ENCODE measurements around the gene FGFRL1. TPM values are rescaled to one million over a fixed set of nuclear protein-coding genes. Genes with fewer than 3 reads are reported as not detected.

Gene FGFRL1
- total and polyA plus RNA-seq, 2 experiments from 2014 or later = 10.8 to 58.7 TPM

DNA sequence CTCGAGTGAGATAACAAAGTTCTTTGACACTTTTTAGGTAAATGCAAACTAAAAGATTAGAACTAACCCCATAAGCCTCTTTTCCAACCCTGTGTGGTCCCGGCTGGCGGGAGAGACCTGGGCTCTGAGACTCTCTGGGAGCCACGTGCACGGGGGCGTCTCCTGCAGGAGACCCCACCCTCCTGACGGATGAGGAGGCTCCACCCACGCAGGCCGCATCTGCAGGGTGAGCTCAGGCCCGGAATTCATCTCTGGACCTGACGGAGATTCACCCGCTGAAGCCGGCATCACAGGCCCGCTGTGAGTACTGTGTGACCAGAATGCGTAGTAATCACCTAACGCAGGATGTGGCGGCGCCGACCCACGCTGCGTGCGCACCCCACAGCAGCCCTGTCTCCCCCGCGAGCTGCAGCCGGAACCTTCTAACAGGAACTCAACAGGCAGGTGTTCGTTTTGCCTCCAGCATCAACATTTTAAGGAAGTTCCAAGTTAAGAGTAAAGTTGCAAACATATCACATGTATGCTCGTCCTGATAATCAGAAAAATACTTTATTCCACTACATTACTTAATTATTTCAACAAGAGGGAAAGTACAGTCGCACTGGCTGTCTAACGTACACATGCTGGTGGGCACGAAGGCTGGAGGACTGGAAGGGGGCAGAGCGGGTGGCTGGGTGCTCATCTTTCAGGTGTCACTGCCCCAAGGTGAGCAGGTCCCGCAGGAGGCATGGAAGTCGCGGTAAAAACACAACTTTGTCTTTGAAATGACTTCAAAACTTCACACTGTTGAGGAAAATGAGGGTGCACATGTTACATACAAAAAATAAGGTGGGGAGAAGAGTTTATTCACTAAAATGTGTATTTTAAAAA lies 44.5 kb downstream of the FGFRL1 start:
- WGBS, 2 experiments (ENCODE audit: low coverage in 1 of 2, low lambda C conversion rate in 2 of 2, missing lambda C conversion rate in 2 of 2) = 73 to 74% methylated on average over 33 to 34 of the region's 34 CpGs
- Histone ChIP-seq H3K79me2 (ENCODE audit: insufficient read depth) (no peaks in the 10 kb centered on the region), H3K9me2 (ENCODE audit: insufficient read depth) (no peaks in the 10 kb centered on the region), H3K4me1 (ENCODE audit: insufficient read depth) (peaks cover 14% of the 10 kb centered on the region), H3K27me3 (replicated peaks; ENCODE audit: insufficient read depth) (no peaks in the 10 kb centered on the region; the same call in 1 of the 2 replicates), H3K36me3 (ENCODE audit: low read depth) (no peaks in the 10 kb centered on the region), H4K20me1 (ENCODE audit: insufficient read depth) (no peaks in the 10 kb centered on the region), H3F3A (ENCODE audit: insufficient read depth) (peaks cover 6% of the 10 kb centered on the region; the same call in 1 of the 2 replicates), H3K9ac (no peak overlapping the region), H3K4me2 (ENCODE audit: unreplicated experiment) (no peak overlapping the region), H3K27ac (no peak overlapping the region), H3K4me3 (no peak overlapping the region), H2AFZ (no peak overlapping the region), H3K9me3 (ENCODE audit: low read depth) (no peaks in the 10 kb centered on the region)
- TF ChIP-seq EZH2phosphoT487 (IDR thresholded peaks at IDR 0.05; ENCODE audit: insufficient read depth, low read depth) (no peak), EZH2 (IDR thresholded peaks at IDR 0.05; ENCODE audit: insufficient read depth, poor library complexity, severe bottlenecking) (no peak)
- in situ Hi-C loops (cut with MboI) = no loop called here
- no peak for DNase-seq

DNA sequence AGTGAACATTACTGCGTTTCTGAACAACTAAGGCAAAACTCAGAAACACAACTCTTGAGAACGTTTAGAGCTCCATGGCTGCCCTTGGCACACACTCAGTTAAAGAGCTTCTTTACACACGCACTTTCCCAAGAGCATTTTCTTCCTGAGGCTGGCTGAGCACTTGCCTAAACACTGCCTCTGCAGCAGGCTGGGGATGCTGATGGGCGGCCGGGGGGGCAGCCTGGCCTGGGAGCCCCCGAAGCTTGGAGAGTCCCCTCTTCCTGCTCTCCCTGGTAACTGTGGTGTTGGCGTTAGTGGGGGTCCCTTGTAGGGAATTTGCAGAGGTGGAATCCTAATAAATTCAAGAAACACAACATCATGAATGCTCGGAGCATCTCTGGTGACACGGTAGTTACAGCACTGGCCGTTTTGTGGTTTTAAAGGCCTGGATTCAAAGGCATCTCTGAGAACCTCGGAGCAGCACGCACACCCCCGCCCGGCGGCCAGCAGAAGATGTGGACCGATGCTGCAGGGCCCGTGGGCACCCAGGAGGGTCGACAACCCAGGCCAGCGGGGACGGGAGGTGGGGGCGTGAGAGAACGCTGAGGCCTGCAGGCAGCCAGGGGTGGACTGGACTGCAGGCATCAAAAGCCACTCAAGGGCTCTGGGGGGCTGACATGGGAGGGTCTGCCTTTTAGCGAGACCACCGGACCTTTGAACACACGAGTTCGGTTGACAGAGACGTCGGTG lies 45.4 kb downstream of the FGFRL1 start:
- Histone ChIP-seq H3F3A (ENCODE audit: insufficient read depth) (peaks cover 6% of the 10 kb centered on the region; the same call in 1 of the 2 replicates), H2AFZ (no peak overlapping the region), H3K9me2 (ENCODE audit: insufficient read depth) (no peaks in the 10 kb centered on the region), H3K27me3 (replicated peaks; ENCODE audit: insufficient read depth) (peaks cover 4% of the 10 kb centered on the region), H4K20me1 (ENCODE audit: insufficient read depth) (no peaks in the 10 kb centered on the region), H3K36me3 (ENCODE audit: low read depth) (no peaks in the 10 kb centered on the region), H3K4me1 (ENCODE audit: insufficient read depth) (peaks cover 12% of the 10 kb centered on the region), H3K27ac (no peak overlapping the region), H3K9me3 (ENCODE audit: low read depth) (no peaks in the 10 kb centered on the region), H3K79me2 (ENCODE audit: insufficient read depth) (no peaks in the 10 kb centered on the region), H3K4me2 (ENCODE audit: unreplicated experiment) (no peak overlapping the region), H3K9ac (no peak overlapping the region), H3K4me3 (no peak overlapping the region)
- no peak for DNase-seq
- TF ChIP-seq EZH2 (IDR thresholded peaks at IDR 0.05; ENCODE audit: insufficient read depth, poor library complexity, severe bottlenecking) (no peak), EZH2phosphoT487 (IDR thresholded peaks at IDR 0.05; ENCODE audit: insufficient read depth, low read depth) (no peak)
- in situ Hi-C loops (cut with MboI) = no loop called here
- 83 to 90% methylated on average over 23 to 28 of the region's 28 CpGs for WGBS, 2 experiments (ENCODE audit: low coverage in 1 of 2, low lambda C conversion rate in 2 of 2, missing lambda C conversion rate in 2 of 2)

DNA sequence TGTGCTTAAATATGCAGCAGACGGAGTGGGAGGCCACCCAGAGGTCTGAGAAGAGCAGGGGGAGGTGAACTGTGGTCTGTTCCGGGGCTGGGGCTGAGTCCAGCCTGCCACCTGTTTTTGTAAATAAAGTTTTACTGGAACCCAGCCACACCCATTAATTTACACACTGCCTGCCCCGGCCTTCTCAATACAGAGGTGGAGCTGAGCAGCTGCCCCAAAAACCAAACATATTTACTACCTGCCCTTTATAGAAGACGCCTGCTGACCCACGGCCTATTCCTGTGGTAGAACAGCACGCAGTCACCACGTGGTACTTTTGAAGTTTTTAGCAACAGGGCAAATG lies 45.9 kb downstream of the FGFRL1 start:
- 77 to 84% methylated on average over 7 of the region's 7 CpGs for WGBS, 2 experiments (ENCODE audit: low coverage in 1 of 2, low lambda C conversion rate in 2 of 2, missing lambda C conversion rate in 2 of 2)
- no peak overlapping the region for H3K4me2 ChIP-seq (ENCODE audit: unreplicated experiment)
- TF ChIP-seq EZH2 (IDR thresholded peaks at IDR 0.05; ENCODE audit: insufficient read depth, poor library complexity, severe bottlenecking) = no peak
- TF ChIP-seq EZH2phosphoT487 (IDR thresholded peaks at IDR 0.05; ENCODE audit: insufficient read depth, low read depth) = no peak
- no peaks in the 10 kb centered on the region for H4K20me1 ChIP-seq (ENCODE audit: insufficient read depth)
- in situ Hi-C loops (cut with MboI) = no loop called here
- no peaks in the 10 kb centered on the region for H3K9me3 ChIP-seq (ENCODE audit: low read depth)
- peaks cover 9% of the 10 kb centered on the region for H3K27me3 ChIP-seq (replicated peaks; ENCODE audit: insufficient read depth)
- H3K4me1 ChIP-seq (ENCODE audit: insufficient read depth) = peaks cover 7% of the 10 kb centered on the region
- H3K27ac ChIP-seq = no peak overlapping the region
- H3K9me2 ChIP-seq (ENCODE audit: insufficient read depth) = no peaks in the 10 kb centered on the region
- no peak overlapping the region for H3K9ac ChIP-seq
- no peaks in the 10 kb centered on the region for H3K79me2 ChIP-seq (ENCODE audit: insufficient read depth)
- peaks cover 6% of the 10 kb centered on the region; the same call in 1 of the 2 replicates for H3F3A ChIP-seq (ENCODE audit: insufficient read depth)
- DNase-seq = no peak
- H3K36me3 ChIP-seq (ENCODE audit: low read depth) = no peaks in the 10 kb centered on the region
- H3K4me3 ChIP-seq = no peak overlapping the region
- H2AFZ ChIP-seq = no peak overlapping the region

DNA sequence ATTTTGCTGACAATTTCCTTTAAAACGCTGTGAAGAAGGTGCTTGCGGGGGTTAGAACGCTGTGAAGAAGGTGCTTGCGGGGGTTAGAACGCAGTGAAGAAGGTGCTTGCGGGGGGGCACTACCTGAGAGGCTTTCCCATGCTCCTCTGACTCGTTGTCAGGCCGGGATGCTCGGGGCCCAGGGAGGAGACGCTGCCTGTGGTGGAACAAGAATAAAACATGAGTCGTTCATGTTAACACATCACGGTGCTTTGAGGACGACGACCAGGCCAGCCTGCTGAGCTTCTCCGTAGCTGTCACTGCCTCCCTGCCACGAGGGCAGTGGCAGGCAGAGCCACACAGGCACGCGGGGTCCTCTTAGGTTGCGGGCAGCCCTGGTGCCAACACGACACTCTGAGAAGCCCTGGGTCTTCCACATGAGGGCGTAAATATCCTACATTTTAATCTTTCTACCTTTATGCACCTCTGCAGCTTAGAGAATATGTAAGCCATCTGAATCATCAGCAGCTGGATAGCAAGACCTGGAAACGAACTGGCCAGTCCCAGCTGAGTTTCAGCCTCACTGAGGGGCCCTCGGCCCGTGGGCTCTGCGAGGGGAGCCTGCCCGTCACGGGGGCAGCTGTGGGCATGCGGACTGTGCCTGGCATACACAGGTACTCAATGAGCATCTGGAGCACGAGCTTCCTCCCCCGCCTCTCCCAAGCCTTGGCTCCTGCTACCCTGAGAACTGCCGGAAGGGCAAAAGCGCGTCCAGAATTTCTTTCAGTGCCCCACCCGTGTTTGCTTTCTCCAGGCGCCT lies 47.0 kb downstream of the FGFRL1 start:
- 46 to 51% methylated on average over 32 to 35 of the region's 35 CpGs for WGBS, 2 experiments (ENCODE audit: low coverage in 1 of 2, low lambda C conversion rate in 2 of 2, missing lambda C conversion rate in 2 of 2)
- H2AFZ ChIP-seq = no peak overlapping the region

More for the DNA sequence above, 47.0 kb downstream of the FGFRL1 start:
- TF ChIP-seq EZH2 (IDR thresholded peaks at IDR 0.05; ENCODE audit: insufficient read depth, poor library complexity, severe bottlenecking) (no peak), EZH2phosphoT487 (IDR thresholded peaks at IDR 0.05; ENCODE audit: insufficient read depth, low read depth) (no peak)
- H3K9me2 ChIP-seq (ENCODE audit: insufficient read depth) = no peaks in the 10 kb centered on the region
- DNase-seq = no peak
- no peaks in the 10 kb centered on the region for H3F3A ChIP-seq (ENCODE audit: insufficient read depth)
- H3K4me3 ChIP-seq = no peak overlapping the region
- no peak overlapping the region for H3K4me2 ChIP-seq (ENCODE audit: unreplicated experiment)
- no peaks in the 10 kb centered on the region for H3K4me1 ChIP-seq (ENCODE audit: insufficient read depth)
- H3K27me3 ChIP-seq (replicated peaks; ENCODE audit: insufficient read depth) = peaks cover 17% of the 10 kb centered on the region
- no peaks in the 10 kb centered on the region for H3K79me2 ChIP-seq (ENCODE audit: insufficient read depth)
- no peaks in the 10 kb centered on the region for H4K20me1 ChIP-seq (ENCODE audit: insufficient read depth)
- in situ Hi-C loops (cut with MboI) = no loop called here
- H3K27ac ChIP-seq = no peak overlapping the region
- H3K36me3 ChIP-seq (ENCODE audit: low read depth) = no peaks in the 10 kb centered on the region
- H3K9me3 ChIP-seq (ENCODE audit: low read depth) = no peaks in the 10 kb centered on the region
- H3K9ac ChIP-seq = no peak overlapping the region

Data from GM23248 (cell line).